Activated CD4-positive, alpha-beta memory T cell treated with anti-CD3 and anti-CD28 coated beads, Interleukin-2, amount 10 ng/mL, durations not matched to agents 7 days and 5 days (primary cell): ENCODE data around the gene PDLIM5. TPM values are rescaled to one million over a fixed set of nuclear protein-coding genes. Genes with fewer than 3 reads are reported as not detected.

Source experiments
- CTCF ChIA-PET: fragments of 350-600 bp; sonication (Branson Sonifier 250); formaldehyde crosslinking; loops from one replicate; lab custom pipeline; 2021; ENCODE audit warnings: antibody characterized with exemption, inconsistent platforms; lab: Charles Lee
- POLR2A ChIA-PET: fragments of 350-600 bp; sonication (Branson Sonifier 250); formaldehyde crosslinking; loops from one replicate; lab custom pipeline; 2021; ENCODE audit warnings: antibody characterized with exemption; lab: Charles Lee
- DNase-seq: peaks from one replicate; pipeline ENCODE4 v3.0.0-alpha.2; 2020
- H3K27ac Mint-ChIP-seq: one replicate; pipeline ENCODE4 v1.8.0; 2021; ENCODE audit warnings: mild to moderate bottlenecking, mixed read lengths
- H3K27me3 Mint-ChIP-seq: one replicate; pipeline ENCODE4 v1.8.0; 2021; ENCODE audit warnings: mixed read lengths
- H3K36me3 Mint-ChIP-seq: one replicate; pipeline ENCODE4 v1.8.0; 2021; ENCODE audit warnings: low read depth, mixed read lengths
- H3K4me1 Mint-ChIP-seq: one replicate; pipeline ENCODE4 v1.8.0; 2021; ENCODE audit warnings: mixed read lengths
- H3K4me3 Mint-ChIP-seq: one replicate; pipeline ENCODE4 v1.8.0; 2021; ENCODE audit warnings: mild to moderate bottlenecking, mixed read lengths
- H3K9me3 Mint-ChIP-seq: one replicate; pipeline ENCODE4 v1.8.0; 2021; ENCODE audit warnings: mixed read lengths
- total RNA-seq, 2 experiments: library from RNA; stranded (reverse); gene quantifications; one replicate each; pipeline ENCODE4 v1.2.3, GENCODE V29; 2021

PDLIM5 gene
- total RNA-seq, 2 experiments from 2014 or later, result 24.0 to 24.9 TPM

GRCh38 chr4:94665500-94666404 is 214.0 kb downstream of the PDLIM5 start:
- Mint-ChIP-seq H3K4me3 (no peak overlapping the region), H3K27me3 (no peaks in the 10 kb centered on the region), H3K9me3 (no peaks in the 10 kb centered on the region), H3K4me1 (no peaks in the 10 kb centered on the region), H3K27ac (no peak overlapping the region), H3K36me3 (no peaks in the 10 kb centered on the region)
- ChIA-PET CTCF (no interaction called here), POLR2A (no interaction called here)
- no peak for DNase-seq

- no peak overlapping the region for H3K4me3 Mint-ChIP-seq
- ChIA-PET CTCF (no interaction called here), POLR2A (no interaction called here)
- no peaks in the 10 kb centered on the region for H3K36me3 Mint-ChIP-seq
- DNase-seq, result no peak
- no peaks in the 10 kb centered on the region for H3K4me1 Mint-ChIP-seq
- H3K27me3 Mint-ChIP-seq, result no peaks in the 10 kb centered on the region
- no peak overlapping the region for H3K27ac Mint-ChIP-seq
- H3K9me3 Mint-ChIP-seq, result no peaks in the 10 kb centered on the region
These were observed 217.0 kb downstream of the PDLIM5 start for GRCh38 chr4:94668724-94669123.

GRCh38 chr4:94669672-94670664 is 218.2 kb downstream of the PDLIM5 start:
- DNase-seq, result no peak
- Mint-ChIP-seq H3K9me3 (no peaks in the 10 kb centered on the region), H3K4me1 (no peaks in the 10 kb centered on the region), H3K27ac (no peak overlapping the region), H3K27me3 (no peaks in the 10 kb centered on the region), H3K36me3 (no peaks in the 10 kb centered on the region), H3K4me3 (no peak overlapping the region)
- ChIA-PET CTCF (no interaction called here), POLR2A (no interaction called here)

- Mint-ChIP-seq H3K4me1 (no peaks in the 10 kb centered on the region), H3K27me3 (no peaks in the 10 kb centered on the region), H3K9me3 (no peaks in the 10 kb centered on the region), H3K4me3 (no peak overlapping the region), H3K36me3 (no peaks in the 10 kb centered on the region), H3K27ac (no peak overlapping the region)
- DNase-seq, result no peak
- ChIA-PET POLR2A (no interaction called here), CTCF (no interaction called here)
These were observed 219.4 kb downstream of the PDLIM5 start for GRCh38 chr4:94671113-94671512.

- Mint-ChIP-seq H3K36me3 (no peaks in the 10 kb centered on the region), H3K4me3 (no peak overlapping the region)
- POLR2A ChIA-PET, result no interaction called here
These were observed 222.2 kb downstream of the PDLIM5 start for GRCh38 chr4:94673961-94674360.

GRCh38 chr4:94676970-94677369 is 225.2 kb downstream of the PDLIM5 start:
- peaks cover 4% of the 10 kb centered on the region for H3K27me3 Mint-ChIP-seq
- H3K36me3 Mint-ChIP-seq, result no peaks in the 10 kb centered on the region
- no peaks in the 10 kb centered on the region for H3K4me1 Mint-ChIP-seq
- ChIA-PET CTCF (no interaction called here), POLR2A (no interaction called here)
- H3K9me3 Mint-ChIP-seq, result no peaks in the 10 kb centered on the region
- H3K27ac Mint-ChIP-seq, result no peak overlapping the region
- no peak for DNase-seq
- no peak overlapping the region for H3K4me3 Mint-ChIP-seq

More at GRCh38 chr4:94673961-94674360, 222.2 kb downstream of the PDLIM5 start:
- CTCF ChIA-PET, result no interaction called here
- H3K27me3 Mint-ChIP-seq, result peaks cover 4% of the 10 kb centered on the region
- DNase-seq, result no peak
- no peaks in the 10 kb centered on the region for H3K4me1 Mint-ChIP-seq
- no peaks in the 10 kb centered on the region for H3K9me3 Mint-ChIP-seq
- H3K27ac Mint-ChIP-seq, result no peak overlapping the region

- Mint-ChIP-seq H3K9me3 (no peaks in the 10 kb centered on the region), H3K36me3 (no peaks in the 10 kb centered on the region), H3K27me3 (peaks cover 4% of the 10 kb centered on the region), H3K4me3 (no peak overlapping the region), H3K27ac (no peak overlapping the region), H3K4me1 (no peaks in the 10 kb centered on the region)
- ChIA-PET CTCF (no interaction called here), POLR2A (no interaction called here)
- no peak for DNase-seq
These were observed 227.2 kb downstream of the PDLIM5 start for GRCh38 chr4:94678896-94679295.

GRCh38 chr4:94680176-94680862 is 228.6 kb downstream of the PDLIM5 start:
- H3K27me3 Mint-ChIP-seq, result peaks cover 4% of the 10 kb centered on the region
- H3K27ac Mint-ChIP-seq, result no peak overlapping the region
- H3K4me3 Mint-ChIP-seq, result no peak overlapping the region
- ChIA-PET CTCF (no interaction called here), POLR2A (no interaction called here)
- no peaks in the 10 kb centered on the region for H3K36me3 Mint-ChIP-seq
- no peak for DNase-seq
- no peaks in the 10 kb centered on the region for H3K4me1 Mint-ChIP-seq
- H3K9me3 Mint-ChIP-seq, result no peaks in the 10 kb centered on the region

- CTCF ChIA-PET, result no interaction called here
- Mint-ChIP-seq H3K27me3 (peaks cover 5% of the 10 kb centered on the region), H3K4me3 (no peak overlapping the region), H3K4me1 (no peaks in the 10 kb centered on the region), H3K9me3 (no peaks in the 10 kb centered on the region), H3K36me3 (no peaks in the 10 kb centered on the region), H3K27ac (no peak overlapping the region)
- DNase-seq, result no peak
- POLR2A ChIA-PET, result no interaction called here
These were observed 234.3 kb downstream of the PDLIM5 start for GRCh38 chr4:94686086-94686485.

GRCh38 chr4:94689155-94689860 is 237.6 kb downstream of the PDLIM5 start:
- no peaks in the 10 kb centered on the region for H3K4me1 Mint-ChIP-seq
- H3K9me3 Mint-ChIP-seq, result no peaks in the 10 kb centered on the region
- no peaks in the 10 kb centered on the region for H3K36me3 Mint-ChIP-seq
- no peak for DNase-seq
- H3K4me3 Mint-ChIP-seq, result no peak overlapping the region
- peaks cover 5% of the 10 kb centered on the region for H3K27me3 Mint-ChIP-seq
- no peak overlapping the region for H3K27ac Mint-ChIP-seq
- CTCF ChIA-PET, result no interaction called here
- POLR2A ChIA-PET, result no interaction called here

GRCh38 chr4:94690851-94691254 is 239.1 kb downstream of the PDLIM5 start:
- Mint-ChIP-seq H3K9me3 (no peaks in the 10 kb centered on the region), H3K36me3 (no peaks in the 10 kb centered on the region), H3K27ac (no peak overlapping the region), H3K4me3 (no peak overlapping the region), H3K27me3 (peaks cover 5% of the 10 kb centered on the region), H3K4me1 (no peaks in the 10 kb centered on the region)
- ChIA-PET CTCF (no interaction called here), POLR2A (no interaction called here)
- DNase-seq, result no peak

GRCh38 chr4:94691552-94691951 is 239.8 kb downstream of the PDLIM5 start:
- H3K4me1 Mint-ChIP-seq, result no peaks in the 10 kb centered on the region
- no peaks in the 10 kb centered on the region for H3K9me3 Mint-ChIP-seq
- ChIA-PET POLR2A (no interaction called here), CTCF (no interaction called here)
- H3K36me3 Mint-ChIP-seq, result no peaks in the 10 kb centered on the region
- no peak for DNase-seq
- H3K4me3 Mint-ChIP-seq, result no peak overlapping the region
- no peak overlapping the region for H3K27ac Mint-ChIP-seq
- H3K27me3 Mint-ChIP-seq, result peaks cover 5% of the 10 kb centered on the region
